Renal cortical epithelial cell (primary cell): ENCODE measurements around the gene DTX4. TPM values are rescaled to one million over a fixed set of nuclear protein-coding genes. Genes with fewer than 3 reads are reported as not detected.

Experiments
- DNase-seq: peaks from one replicate; pipeline ENCODE4 v3.0.0-alpha.2; 2011; ENCODE audit warnings: low read depth
- total RNA-seq: library from RNA; depleted of rRNA; stranded (reverse); fragments of >200 nt; gene quantifications from 2 replicates; pipeline ENCODE4 v1.2.3, GENCODE V29; 2014

DTX4 gene
- total RNA-seq, 1 donor from 2014 or later: 17.0 TPM

DNA sequence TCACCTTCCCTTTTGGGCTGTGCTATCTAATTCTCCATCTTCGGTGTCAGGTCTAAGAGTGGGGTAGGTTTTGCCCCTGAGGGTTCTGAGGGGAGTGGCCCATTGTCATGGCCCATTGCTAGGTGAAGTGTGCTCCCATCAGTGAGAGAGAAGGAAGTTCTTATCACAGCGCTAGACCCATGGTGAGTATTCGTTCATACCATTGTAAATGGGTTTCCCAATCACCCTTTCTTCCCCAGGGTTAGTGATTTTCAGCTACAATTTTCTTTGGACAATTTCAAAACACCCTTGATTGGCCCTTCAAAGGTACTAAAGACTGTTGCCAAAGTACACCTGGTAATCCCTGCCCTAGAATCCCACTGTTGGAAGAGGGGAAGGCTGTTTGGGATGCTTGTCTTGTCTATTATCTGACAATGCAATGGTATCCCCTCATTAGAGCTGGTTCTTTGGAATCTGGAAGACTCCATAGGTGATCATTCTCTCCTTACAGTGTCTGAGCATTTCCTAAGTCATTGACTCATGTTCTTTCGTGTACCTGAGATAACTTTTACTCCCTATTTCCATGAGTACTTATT lies 20.6 kb downstream of the DTX4 start:
- DNase-seq: no peak

DNA sequence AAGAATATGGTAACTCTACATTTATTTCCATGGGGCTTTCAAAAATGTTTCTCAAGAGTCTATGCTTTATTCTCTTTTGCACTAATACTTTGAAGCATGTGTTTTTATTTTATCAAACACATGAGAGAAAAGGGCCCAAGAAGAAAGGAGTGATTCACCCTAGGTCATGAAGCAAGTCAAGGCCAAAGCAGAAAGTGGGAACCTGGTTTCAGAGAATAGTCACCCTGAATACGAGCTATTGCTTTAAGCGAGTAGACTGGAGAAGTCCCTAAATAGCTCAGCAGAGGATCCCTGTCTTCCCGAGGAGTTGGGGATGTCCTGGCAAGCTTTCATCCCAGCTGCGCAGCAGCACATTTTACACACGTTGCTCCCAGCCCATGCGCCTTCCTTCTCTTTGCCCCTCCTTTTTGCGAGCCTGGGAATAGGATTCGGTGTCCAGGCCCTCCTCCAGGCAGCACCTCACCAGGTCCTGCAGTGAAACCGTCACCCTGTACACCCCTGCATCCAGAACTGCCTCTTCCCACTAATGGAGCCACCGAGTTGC lies 21.7 kb downstream of the DTX4 start:
- no peak for DNase-seq

DNA sequence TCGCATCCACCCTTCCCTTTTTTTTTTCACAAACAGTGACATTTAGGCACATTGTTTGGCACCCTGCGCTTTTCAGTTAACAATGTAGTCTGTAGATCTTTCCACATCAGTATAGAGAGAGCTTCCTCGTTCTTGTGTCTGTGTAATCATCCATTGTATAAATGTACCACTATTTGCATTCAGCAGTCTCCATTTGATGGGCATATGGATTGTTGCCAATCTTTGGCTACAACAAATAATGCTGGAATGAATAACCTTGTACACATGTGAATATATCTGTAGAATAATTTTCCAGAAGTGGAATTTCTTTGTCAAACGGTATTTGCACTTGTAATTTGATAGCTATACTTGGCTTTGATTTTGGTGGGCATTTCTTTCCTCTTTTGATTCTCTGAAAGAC lies 23.7 kb downstream of the DTX4 start:
- DNase-seq: no peak

DNA sequence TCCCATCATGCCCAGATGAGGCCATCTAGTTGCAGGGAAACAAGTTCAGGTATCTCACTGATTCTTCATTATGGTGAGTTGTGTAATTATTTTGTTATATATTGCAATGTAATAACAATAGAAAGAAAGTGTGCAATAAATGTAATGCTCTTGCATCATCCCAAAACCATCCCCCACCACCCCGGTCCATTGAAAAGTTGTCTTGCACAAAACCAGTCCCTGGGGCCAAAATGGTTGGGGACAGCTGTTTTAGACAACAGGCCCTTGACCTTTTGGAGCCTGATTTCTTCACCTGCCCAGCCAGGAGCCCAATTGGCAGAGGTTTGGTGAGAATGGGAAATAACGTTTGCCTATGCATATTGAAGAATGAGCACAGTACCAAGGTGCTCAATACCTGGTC lies 24.8 kb downstream of the DTX4 start:
- DNase-seq: no peak

DNA sequence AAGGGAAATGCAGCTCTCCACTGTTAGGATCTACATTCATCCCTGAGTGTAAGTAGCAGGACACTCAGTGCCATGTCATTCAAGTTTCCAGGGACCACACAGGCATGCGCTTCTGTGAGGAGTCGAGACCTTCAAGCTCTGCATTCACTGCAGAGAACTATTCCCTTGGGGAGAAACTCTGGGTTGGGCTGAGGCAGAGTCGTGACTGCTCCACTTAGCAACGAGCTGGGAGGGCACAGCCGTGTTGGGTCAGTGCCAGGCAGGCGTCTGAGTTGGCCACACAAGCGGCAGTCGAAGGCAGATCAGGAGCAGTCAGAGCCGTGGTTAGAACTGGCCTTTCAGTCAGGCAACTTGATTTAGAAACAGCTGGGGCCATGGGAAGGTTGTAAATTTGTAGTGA lies 26.1 kb downstream of the DTX4 start:
- peak; percentile 73 for DNase-seq

DNA sequence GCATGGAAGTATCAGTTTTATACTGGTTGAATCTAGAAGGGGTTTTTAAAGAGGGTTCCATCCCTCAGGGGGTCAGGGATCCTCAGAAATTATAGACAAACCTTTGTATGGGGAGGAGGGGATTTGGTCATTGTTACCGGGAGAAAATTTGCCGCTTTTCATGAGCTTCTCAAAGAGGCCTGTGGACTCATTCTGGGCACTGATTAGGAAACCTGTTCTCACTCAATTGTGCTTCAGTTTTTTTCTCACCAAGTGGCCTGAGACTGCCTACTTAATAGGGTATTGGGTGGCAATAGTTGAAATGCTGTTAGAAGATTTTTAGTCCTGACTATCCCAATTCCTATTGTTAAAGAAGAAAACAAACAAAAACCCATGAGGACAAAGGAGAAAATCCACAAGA lies 26.8 kb downstream of the DTX4 start:
- DNase-seq: no peak

DNA sequence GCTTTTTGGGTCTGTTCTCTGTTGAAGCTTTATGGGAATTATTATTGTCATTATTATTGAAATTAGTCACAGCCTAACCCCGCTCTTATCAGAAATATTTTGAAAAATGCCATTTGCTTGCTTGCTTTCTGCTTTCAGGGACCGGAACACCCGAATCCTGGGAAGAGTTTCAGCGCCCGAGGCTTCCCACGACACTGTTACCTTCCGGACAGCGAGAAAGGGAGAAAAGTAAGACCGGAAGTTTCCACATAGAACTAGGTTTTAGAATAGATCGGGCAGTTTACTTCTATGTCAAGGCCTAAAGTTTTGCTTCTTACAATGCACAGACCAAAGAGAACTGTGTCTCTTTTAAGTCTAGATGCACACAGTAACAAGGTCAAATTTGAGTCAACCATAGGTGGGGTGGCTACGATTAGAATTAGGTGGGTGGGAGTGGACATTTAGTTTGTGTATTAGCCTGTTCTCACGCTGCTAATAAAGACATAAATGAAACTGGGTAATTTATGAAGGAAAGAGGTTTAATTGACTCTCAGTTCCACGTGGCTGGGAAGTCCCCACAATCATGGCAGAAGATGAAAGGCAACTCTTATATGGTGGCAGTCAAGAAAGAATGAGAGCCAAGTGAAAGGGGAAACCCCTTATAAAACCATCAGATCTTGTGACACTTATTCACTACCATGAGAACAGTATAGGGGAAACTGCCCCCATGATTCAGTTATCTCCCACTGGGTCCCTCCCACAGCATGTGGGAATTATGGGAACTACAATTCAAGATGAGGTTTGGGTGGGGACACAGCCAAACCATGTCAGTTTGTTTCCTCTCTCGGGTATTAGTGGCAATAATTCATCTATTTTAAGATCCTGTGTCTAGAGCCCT lies 27.9 kb downstream of the DTX4 start:
- no peak for DNase-seq

DNA sequence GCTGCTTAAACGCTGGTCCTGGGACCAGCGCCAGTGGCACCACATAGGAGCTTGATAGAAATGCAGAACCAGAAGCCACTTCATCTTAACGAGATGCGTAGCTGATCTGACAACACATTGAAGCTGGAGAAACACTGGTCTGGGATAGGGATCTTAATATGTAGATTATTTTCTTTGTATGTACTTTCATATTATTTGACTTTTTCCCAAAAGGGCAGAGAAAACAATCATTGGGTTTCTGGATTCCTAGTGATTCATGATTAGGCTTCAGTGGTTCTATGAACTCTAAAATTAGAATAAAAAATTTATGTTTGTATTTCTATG lies 28.5 kb downstream of the DTX4 start:
- no peak for DNase-seq

DNA sequence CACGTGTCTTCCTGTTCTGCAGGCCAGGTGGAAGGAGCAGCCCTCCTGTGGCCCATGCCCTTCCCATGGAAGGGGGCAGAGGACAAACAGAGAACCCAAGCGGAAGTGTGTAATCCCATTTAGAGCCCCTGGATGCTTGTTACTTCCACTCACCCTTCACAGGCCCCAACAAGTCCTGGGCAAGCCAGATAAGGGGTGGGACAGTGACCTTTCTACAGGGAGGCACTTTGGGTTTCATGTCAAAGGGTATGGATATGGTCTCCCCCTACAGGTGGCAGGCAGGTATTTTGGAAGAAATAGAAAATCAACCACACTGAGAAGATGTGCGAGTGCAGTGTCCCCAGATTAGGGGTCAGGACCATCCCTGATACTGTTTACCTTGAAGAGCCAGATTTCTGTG lies 29.4 kb downstream of the DTX4 start:
- DNase-seq: no peak

DNA sequence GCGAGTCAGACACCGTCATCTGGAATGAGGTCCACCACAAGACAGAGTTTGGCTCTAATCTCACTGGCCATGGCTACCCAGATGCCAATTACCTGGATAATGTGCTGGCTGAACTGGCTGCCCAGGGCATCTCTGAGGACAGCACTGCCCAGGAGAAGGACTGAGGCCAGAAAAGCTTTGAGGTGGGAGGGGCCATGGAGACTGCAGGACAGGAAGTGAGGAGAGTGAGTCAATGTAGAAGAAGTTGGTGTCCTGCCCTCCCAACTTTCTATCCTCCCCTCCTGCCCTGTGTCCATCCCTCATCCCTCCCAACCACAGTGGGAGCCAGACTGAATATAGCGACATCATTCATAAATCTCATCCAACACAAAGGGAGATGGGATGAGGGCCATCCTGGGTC lies 32.8 kb downstream of the DTX4 start:
- DNase-seq: no peak

DNA sequence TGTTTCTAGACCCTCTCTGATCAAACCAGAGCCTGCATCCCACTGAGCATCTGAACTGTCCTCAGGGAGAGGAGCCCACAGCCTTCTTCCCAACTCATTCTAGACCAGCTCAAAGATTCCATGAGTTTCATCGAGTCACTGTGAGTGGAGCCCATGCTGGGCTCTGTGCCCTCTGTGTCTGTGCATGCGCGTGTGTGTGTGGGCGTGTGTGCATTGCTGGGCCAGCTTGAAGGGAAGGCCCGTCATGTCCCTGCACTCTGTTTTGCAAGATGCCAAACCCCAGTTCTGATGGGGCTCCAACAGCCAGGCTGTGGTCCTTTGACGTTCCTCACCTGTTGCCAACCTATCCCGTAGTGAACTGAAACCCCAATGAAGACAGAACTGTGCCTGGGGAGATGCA lies 33.7 kb downstream of the DTX4 start:
- no peak for DNase-seq

DNA sequence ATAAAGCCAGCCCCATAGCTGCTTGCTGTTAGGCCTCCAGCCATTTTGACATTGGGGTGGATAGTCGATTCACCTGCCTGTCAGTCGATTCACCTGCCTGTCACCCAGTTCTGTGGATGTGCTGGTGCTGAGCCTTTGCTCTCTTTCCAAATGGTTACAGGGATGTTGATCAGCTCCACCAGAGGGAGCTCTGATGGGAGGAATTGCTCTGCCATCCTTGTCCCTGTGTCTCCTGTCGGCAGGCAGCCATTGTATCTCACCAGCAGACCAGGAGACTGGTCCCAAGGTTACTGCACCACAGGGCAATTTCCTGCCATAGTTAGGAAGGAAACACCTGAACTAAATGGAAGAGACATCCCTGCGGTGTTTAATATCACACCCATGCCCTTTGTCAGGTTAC lies 34.7 kb downstream of the DTX4 start:
- peak; percentile 23 for DNase-seq

DNA sequence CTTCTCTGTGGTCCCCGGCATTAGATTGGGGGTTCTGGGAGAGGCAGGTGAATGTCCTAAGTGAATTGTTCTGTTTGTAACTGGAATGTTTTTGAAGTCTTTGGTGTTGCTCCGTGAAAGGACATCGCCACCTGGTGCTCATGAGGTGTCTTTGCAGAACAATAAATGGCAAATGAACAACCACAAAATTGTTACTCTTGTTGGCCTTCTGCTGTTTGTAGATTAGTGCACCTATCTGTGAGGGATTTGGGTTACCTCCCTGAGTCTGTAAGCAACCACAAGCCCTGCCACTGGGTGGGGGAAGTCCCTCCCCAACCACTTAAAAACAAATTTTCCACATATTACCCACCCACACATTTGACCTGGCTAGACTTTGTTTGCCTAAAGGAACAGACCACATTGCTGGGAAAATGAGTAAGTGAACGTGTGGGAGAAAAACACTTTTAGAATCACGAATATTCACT lies 36.1 kb downstream of the DTX4 start:
- peak; percentile 99 for DNase-seq

DNA sequence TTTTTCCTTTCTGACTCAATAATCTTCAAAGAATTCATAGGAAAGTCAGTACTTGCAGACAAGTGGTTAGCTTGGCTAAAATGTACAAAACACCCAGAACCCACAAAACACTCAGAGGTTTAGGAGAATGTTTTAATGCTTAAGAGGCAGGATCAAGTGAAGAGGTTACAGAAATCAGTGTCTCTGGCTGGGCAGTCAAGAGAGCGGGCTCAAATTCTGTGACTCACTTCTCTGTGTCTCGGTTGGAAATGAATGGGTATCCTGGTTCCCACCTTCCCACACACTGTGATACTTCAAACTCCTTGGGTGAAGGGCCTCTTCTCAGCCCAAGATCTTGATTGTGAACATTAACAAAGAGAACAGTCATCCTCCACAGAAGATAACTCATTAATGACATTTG lies 37.0 kb downstream of the DTX4 start:
- DNase-seq: peak; percentile 78

DNA sequence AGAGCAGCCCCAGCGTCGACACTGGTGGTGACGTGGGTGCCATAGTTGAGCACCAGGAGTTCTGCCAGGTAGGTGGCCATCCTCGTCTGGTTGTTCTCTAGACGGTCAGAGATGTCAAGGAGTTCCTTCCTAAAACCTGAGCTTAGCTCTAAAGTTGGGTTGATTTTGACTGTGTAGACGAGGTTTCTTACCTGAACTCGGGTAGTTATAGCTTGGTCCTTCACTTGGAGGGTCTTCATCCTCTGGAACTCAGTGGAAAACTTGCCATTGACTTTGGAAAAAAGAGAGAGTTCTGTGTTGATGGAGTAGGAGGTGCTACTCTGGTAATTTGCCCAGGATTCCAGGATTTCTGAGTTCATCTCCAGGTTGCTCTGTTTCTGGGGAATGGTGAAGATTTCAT lies 40.3 kb downstream of the DTX4 start:
- no peak for DNase-seq

DNA sequence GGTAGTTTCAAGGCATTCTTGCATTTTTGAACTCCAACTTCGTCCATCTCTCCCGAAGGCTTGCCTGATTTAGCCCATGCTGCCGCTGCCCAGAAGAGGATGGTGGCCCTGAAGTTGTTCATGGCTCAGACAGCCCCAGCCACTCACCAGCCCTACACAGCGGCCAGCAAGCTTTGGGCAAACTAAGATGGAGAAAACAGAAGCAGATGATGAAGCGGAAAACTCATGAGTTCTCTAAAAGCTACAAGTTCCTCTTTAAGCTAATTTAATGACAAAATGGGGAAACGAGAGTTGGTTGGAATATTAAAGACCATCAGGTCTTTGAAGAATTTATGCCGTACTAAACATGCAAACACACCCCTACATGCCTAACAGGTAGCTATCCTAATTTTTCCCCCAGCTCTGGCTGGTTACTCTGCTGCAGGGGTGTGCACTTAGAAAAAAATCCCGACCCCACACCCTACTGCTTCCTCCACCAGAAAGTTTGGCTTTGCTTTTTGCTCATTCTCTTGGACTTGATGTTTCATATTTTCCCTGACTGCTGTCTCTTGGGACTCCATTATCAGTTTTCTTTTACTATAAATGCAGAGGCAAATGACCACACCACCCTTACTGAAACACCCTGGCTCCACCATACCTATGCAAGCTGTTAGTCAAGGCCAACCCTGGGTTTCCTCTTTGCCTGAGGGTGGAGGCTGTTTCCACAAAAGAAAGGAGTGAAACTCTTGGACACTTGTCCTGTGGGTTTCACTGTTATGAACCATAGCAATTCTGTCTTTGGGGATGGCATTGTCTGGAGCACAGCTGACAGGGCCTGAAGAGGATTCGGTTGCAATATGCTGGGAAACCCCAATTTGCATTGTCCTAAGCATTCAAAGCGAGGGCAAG lies 41.1 kb downstream of the DTX4 start, which contains the start of gene MPEG1:
MPEG1 (minus strand) TSS at position 184 of the 888 bp plus-strand sequence; CDS start at position 122, 62 bp downstream.
- no peak for DNase-seq

DNA sequence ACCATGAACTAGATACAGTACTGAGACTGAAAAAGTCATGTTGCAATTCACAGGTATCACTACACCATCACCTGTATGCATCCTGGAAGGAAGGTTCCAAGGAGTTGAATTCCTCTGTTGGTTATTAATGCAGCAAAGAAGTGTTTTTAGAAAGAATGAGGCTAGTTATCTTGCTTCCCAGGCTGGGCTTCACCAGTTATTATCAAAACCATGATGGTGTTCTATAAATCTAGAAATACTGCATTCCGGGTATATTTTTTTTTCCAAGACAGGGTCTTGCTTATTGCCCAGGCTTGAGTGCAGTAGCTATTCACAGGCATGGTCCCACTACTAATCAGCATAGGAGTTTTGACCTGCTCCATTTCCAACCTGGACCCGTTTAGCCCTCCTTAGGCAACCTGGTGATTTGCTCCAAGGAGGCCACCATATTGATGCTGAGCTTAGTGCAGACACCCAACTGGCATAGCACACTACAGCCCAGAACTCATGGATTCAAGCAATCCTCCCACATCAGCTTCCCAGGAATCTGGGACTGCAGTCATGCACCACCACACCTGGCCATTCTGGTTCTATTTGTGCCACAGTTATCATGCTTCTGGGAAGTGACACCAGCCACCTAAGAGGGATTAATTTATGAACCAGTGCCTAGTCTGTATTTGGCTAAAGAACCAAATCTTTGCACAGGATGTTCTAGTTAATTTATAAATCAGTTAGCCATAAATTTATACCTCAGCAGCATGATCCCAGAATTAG lies 42.4 kb downstream of the DTX4 start:
- peak; percentile 41 for DNase-seq

DNA sequence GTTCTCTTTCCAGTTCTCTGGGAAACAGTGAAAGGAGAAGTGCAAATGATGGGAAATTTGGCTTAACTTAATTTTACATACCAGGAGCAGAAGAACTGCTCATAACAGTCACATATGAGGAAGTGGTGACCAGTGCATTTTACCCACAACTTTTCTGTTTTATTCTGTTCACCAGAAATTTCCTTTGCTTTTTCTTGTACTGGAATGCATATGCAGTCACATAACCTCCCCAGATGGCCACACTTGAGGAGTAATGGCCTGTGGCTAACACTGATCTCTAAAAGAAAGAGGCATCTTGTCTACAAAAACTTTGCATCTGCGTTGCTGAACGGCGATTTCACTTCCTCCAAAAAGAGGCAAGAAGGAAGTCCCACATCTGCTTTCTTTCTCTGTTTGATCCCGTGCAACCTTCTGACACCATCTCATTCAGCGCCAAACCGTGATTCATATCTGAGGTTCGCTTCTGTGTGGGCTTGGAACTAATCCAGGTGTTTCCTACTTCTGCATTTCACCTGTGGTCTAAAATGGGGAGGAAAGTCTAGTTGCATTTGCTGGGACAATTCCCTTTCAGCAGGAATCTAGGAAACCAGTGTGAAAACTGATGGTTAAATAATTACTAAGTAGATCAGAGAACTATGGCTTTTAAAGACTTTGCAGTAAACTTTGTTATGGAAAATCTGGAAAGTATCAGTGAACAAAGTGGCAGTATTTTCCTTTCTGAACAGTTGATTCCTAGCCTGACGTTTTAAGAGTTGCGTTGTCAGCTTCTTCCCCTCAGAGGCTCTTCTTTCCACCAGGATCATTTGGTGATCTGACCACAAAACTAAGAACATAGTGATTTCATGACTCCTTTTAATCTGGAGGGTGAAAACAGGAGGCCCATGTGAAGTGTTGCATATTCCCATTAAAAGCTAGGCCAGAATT lies 45.0 kb downstream of the DTX4 start:
- no peak for DNase-seq

DNA sequence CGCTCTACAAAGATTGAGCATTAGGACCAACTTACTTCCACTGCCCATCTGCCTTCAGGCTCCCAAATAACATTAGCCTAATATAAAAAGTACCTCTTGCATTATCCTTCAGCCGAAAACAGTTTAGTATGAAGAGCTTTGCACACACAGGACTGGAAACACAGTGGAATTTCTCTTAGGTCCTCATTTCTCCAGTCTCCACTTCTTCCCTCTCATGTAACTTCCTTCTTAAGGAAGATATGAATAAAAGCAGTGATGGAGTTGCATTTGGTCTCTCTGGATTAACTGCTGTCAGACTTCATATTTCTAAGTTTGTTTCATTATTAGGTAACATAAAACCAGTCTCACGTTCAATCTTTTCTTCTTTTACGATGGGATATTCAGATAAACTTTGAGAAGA lies 46.4 kb downstream of the DTX4 start:
- DNase-seq: no peak

DNA sequence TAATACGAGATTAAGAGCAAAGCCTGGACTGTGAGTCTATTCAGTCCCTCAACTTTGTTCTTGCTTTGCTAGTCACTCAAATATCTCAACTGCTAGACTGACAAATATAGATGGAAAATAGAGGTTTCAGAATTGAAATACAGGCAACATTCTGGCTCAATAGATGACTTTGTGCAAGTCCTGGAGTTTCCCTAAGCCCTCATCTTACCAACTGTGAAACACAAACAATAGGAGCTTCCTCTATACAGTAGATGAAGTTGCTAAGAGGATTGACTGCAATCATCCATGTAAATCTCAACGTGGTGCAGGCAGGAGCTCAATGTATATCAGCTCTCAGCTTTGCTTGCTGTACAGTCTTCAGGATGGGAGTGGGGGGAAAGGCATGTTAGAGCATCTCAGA lies 47.0 kb downstream of the DTX4 start:
- DNase-seq: no peak
